ENCODE data around the gene KRTAP10-12. TPM values are rescaled to one million over a fixed set of nuclear protein-coding genes. Genes with fewer than 3 reads are reported as not detected.

KRTAP10-12 gene
- total RNA-seq, 1 donor from 2014 or later = not detected

GRCh38 chr21:44737706-44738354 is 40.9 kb downstream of the KRTAP10-12 start:
- Mint-ChIP-seq H3K9me3 (ENCODE audit: unreplicated experiment) (peaks cover 18% of the 10 kb centered on the region), H3K4me3 (ENCODE audit: unreplicated experiment) (no peak overlapping the region), H3K27me3 (ENCODE audit: unreplicated experiment) (peaks cover 13% of the 10 kb centered on the region), H3K4me1 (ENCODE audit: unreplicated experiment) (no peaks in the 10 kb centered on the region), H3K36me3 (ENCODE audit: low read depth, unreplicated experiment) (peaks cover 17% of the 10 kb centered on the region), H3K27ac (ENCODE audit: unreplicated experiment) (no peak overlapping the region)
- no peak for DNase-seq (ENCODE audit: low spot score)
- no peak for TF ChIP-seq CTCF (IDR thresholded peaks at IDR 0.05; ENCODE audit: unreplicated experiment)

GRCh38 chr21:44738621-44739020 is 41.6 kb downstream of the KRTAP10-12 start:
- TF ChIP-seq CTCF (IDR thresholded peaks at IDR 0.05; ENCODE audit: unreplicated experiment) = no peak
- no peaks in the 10 kb centered on the region for H3K4me1 Mint-ChIP-seq (ENCODE audit: unreplicated experiment)
- H3K9me3 Mint-ChIP-seq (ENCODE audit: unreplicated experiment) = peaks cover 18% of the 10 kb centered on the region
- no peak for DNase-seq (ENCODE audit: low spot score)
- no peak overlapping the region for H3K4me3 Mint-ChIP-seq (ENCODE audit: unreplicated experiment)
- H3K27me3 Mint-ChIP-seq (ENCODE audit: unreplicated experiment) = peaks cover 13% of the 10 kb centered on the region
- no peak overlapping the region for H3K27ac Mint-ChIP-seq (ENCODE audit: unreplicated experiment)
- peaks cover 17% of the 10 kb centered on the region for H3K36me3 Mint-ChIP-seq (ENCODE audit: low read depth, unreplicated experiment)

GRCh38 chr21:44739316-44739715 is 42.3 kb downstream of the KRTAP10-12 start:
- DNase-seq (ENCODE audit: low spot score) = no peak
- H3K4me3 Mint-ChIP-seq (ENCODE audit: unreplicated experiment) = no peak overlapping the region
- peaks cover 18% of the 10 kb centered on the region for H3K9me3 Mint-ChIP-seq (ENCODE audit: unreplicated experiment)
- peaks cover 17% of the 10 kb centered on the region for H3K36me3 Mint-ChIP-seq (ENCODE audit: low read depth, unreplicated experiment)
- no peak for TF ChIP-seq CTCF (IDR thresholded peaks at IDR 0.05; ENCODE audit: unreplicated experiment)
- no peak overlapping the region for H3K27ac Mint-ChIP-seq (ENCODE audit: unreplicated experiment)
- no peaks in the 10 kb centered on the region for H3K4me1 Mint-ChIP-seq (ENCODE audit: unreplicated experiment)
- peaks cover 13% of the 10 kb centered on the region for H3K27me3 Mint-ChIP-seq (ENCODE audit: unreplicated experiment)

- Mint-ChIP-seq H3K27me3 (ENCODE audit: unreplicated experiment) (peaks cover 9% of the 10 kb centered on the region), H3K4me3 (ENCODE audit: unreplicated experiment) (no peak overlapping the region), H3K4me1 (ENCODE audit: unreplicated experiment) (no peaks in the 10 kb centered on the region), H3K9me3 (ENCODE audit: unreplicated experiment) (peaks cover 18% of the 10 kb centered on the region), H3K27ac (ENCODE audit: unreplicated experiment) (no peak overlapping the region), H3K36me3 (ENCODE audit: low read depth, unreplicated experiment) (peaks cover 17% of the 10 kb centered on the region)
- no peak for TF ChIP-seq CTCF (IDR thresholded peaks at IDR 0.05; ENCODE audit: unreplicated experiment)
- DNase-seq (ENCODE audit: low spot score) = no peak
These were observed 43.8 kb downstream of the KRTAP10-12 start for GRCh38 chr21:44740742-44741141.

GRCh38 chr21:44741921-44742320 is 44.9 kb downstream of the KRTAP10-12 start:
- Mint-ChIP-seq H3K4me1 (ENCODE audit: unreplicated experiment) (no peaks in the 10 kb centered on the region), H3K4me3 (ENCODE audit: unreplicated experiment) (no peak overlapping the region), H3K27me3 (ENCODE audit: unreplicated experiment) (peaks cover 9% of the 10 kb centered on the region), H3K27ac (ENCODE audit: unreplicated experiment) (no peak overlapping the region), H3K9me3 (ENCODE audit: unreplicated experiment) (peaks cover 17% of the 10 kb centered on the region), H3K36me3 (ENCODE audit: low read depth, unreplicated experiment) (peaks cover 17% of the 10 kb centered on the region)
- TF ChIP-seq CTCF (IDR thresholded peaks at IDR 0.05; ENCODE audit: unreplicated experiment) = no peak
- no peak for DNase-seq (ENCODE audit: low spot score)

Measured in endothelial cell (in vitro differentiated cells).